Limb (tissue), 2 donors: ENCODE data around the gene USP24.
"Not testable (repeated sequence)": the region's sequence is repeated elsewhere in the genome, so short reads cannot be mapped to it uniquely, and the experiment has no call there.

Experiments
- DNase-seq, 2 donors: peaks; one replicate each; pipeline ENCODE4 v3.0.0-alpha.2; 2016; ENCODE audit errors: extremely low spot score in 2 of 2

Gene USP24

GRCh38 chr1:55128418-55128995, 86.7 kb downstream of the USP24 start:
- no peak for DNase-seq

- no peak for DNase-seq
Measured at GRCh38 chr1:55127827-55128343, 87.3 kb downstream of the USP24 start.

- no peak for DNase-seq
Measured at GRCh38 chr1:55124470-55124869, 90.7 kb downstream of the USP24 start.

- DNase-seq: no peak
Measured at GRCh38 chr1:55120538-55120937, 94.6 kb downstream of the USP24 start.

GRCh38 chr1:55118651-55119329, 96.4 kb downstream of the USP24 start:
- DNase-seq: no peak

GRCh38 chr1:55117941-55118340, 97.2 kb downstream of the USP24 start:
- no peak for DNase-seq

- DNase-seq: not testable (repeated sequence)
Measured at GRCh38 chr1:55109005-55109404, 106.2 kb downstream of the USP24 start.

- DNase-seq: no peak
Measured at GRCh38 chr1:55107101-55107500, 108.1 kb downstream of the USP24 start.

GRCh38 chr1:55103891-55104290, 111.3 kb downstream of the USP24 start:
- DNase-seq: no peak

GRCh38 chr1:55095095-55095494, 120.1 kb downstream of the USP24 start:
- no peak for DNase-seq

GRCh38 chr1:55092475-55092874, 122.7 kb downstream of the USP24 start:
- no peak for DNase-seq

- no peak for DNase-seq
Measured at GRCh38 chr1:55089683-55090082, 125.5 kb downstream of the USP24 start.

GRCh38 chr1:55088413-55088812, 126.8 kb downstream of the USP24 start:
- no peak for DNase-seq

GRCh38 chr1:55087439-55087838, 127.7 kb downstream of the USP24 start:
- DNase-seq: no peak

- DNase-seq: no peak
Measured at GRCh38 chr1:55084257-55084656, 130.9 kb downstream of the USP24 start.

- DNase-seq: no peak
Measured at GRCh38 chr1:55081905-55082296, 133.3 kb downstream of the USP24 start.

GRCh38 chr1:55081188-55081904, 133.8 kb downstream of the USP24 start:
- no peak for DNase-seq

GRCh38 chr1:55079651-55080050, 135.5 kb downstream of the USP24 start:
- no peak for DNase-seq

- no peak for DNase-seq
Measured at GRCh38 chr1:55078470-55078869, 136.7 kb downstream of the USP24 start.

- DNase-seq: no peak
Measured at GRCh38 chr1:55076356-55076755, 138.8 kb downstream of the USP24 start.

GRCh38 chr1:55074455-55074854, 140.7 kb downstream of the USP24 start:
- DNase-seq: no peak

- no peak for DNase-seq
Measured at GRCh38 chr1:55073187-55073916, 141.8 kb downstream of the USP24 start.
